WTC11 (cell line): ENCODE data around the gene ST6GAL1. TPM values are rescaled to one million over a fixed set of nuclear protein-coding genes. Genes with fewer than 3 reads are reported as not detected.

ENCODE experiments used
- ATAC-seq: fragments of 200-7000 bp; cut with Tn5 transposase; 2 replicates; pipeline ENCODE4 v1.10.0; 2021; ENCODE audit warnings: mild to moderate bottlenecking, moderate library complexity
- CTCF ChIA-PET: fragments of 300-600 bp; sonication (Branson Sonifier 250); formaldehyde crosslinking; loops from one replicate; lab custom pipeline; 2021; ENCODE audit warnings: antibody characterized with exemption; lab: Charles Lee
- POLR2A ChIA-PET: fragments of 350-600 bp; sonication (Branson Sonifier 250); formaldehyde crosslinking; loops from one replicate; lab custom pipeline; 2021; ENCODE audit warnings: antibody characterized with exemption; lab: Charles Lee
- DNase-seq: peaks from one replicate; pipeline ENCODE4 v3.0.0; 2021; ENCODE audit warnings: low spot score
- H3K27ac Mint-ChIP-seq: 2 replicates; pipeline ENCODE4 v1.8.0; 2021; ENCODE audit warnings: mixed read lengths
- H3K27me3 Mint-ChIP-seq: 2 replicates; pipeline ENCODE4 v1.8.0; 2021; ENCODE audit warnings: low read depth, mild to moderate bottlenecking, moderate library complexity, mixed read lengths
- H3K36me3 Mint-ChIP-seq: 2 replicates; pipeline ENCODE4 v1.8.0; 2021; ENCODE audit warnings: mixed read lengths
- H3K4me1 Mint-ChIP-seq: 2 replicates; pipeline ENCODE4 v1.8.0; 2022; ENCODE audit warnings: mixed read lengths
- H3K4me3 Mint-ChIP-seq: 2 replicates; pipeline ENCODE4 v1.8.0; 2021; ENCODE audit warnings: mild to moderate bottlenecking, moderate library complexity, mixed read lengths
- H3K9me3 Mint-ChIP-seq: 2 replicates; pipeline ENCODE4 v1.8.0; 2021; ENCODE audit warnings: mixed read lengths
- CREB1 ChIP-seq: sonication (generic); formaldehyde crosslinking; IDR thresholded peaks from 2 replicates; pipeline ENCODE4 v1.8.0; 2023; ENCODE audit warnings: mild to moderate bottlenecking, missing genetic modification reagents
- CREM ChIP-seq: sonication (generic); formaldehyde crosslinking; IDR thresholded peaks from 2 replicates; pipeline ENCODE4 v1.8.1; 2022; ENCODE audit warnings: mild to moderate bottlenecking, missing genetic modification reagents, moderate library complexity
- ESRRA ChIP-seq: sonication (generic); formaldehyde crosslinking; IDR thresholded peaks from 2 replicates; pipeline ENCODE4 v1.8.1; 2022; ENCODE audit warnings: mild to moderate bottlenecking, missing genetic modification reagents, borderline replicate concordance
- HMGA2 ChIP-seq: fragments of 250-450 bp; sonication (Bioruptor Pico); IDR thresholded peaks from 2 replicates; pipeline ENCODE4 v1.4.0; 2021; ENCODE audit warnings: mild to moderate bottlenecking, moderate library complexity
- JUN ChIP-seq: sonication (generic); formaldehyde crosslinking; IDR thresholded peaks from 2 replicates; pipeline ENCODE4 v1.8.0; 2023; ENCODE audit warnings: mild to moderate bottlenecking, missing genetic modification reagents
- SMAD3 ChIP-seq: sonication (generic); formaldehyde crosslinking; IDR thresholded peaks from 2 replicates; pipeline ENCODE4 v1.8.0; 2022; ENCODE audit warnings: missing genetic modification reagents, mild to moderate bottlenecking, borderline replicate concordance
- SMAD4 ChIP-seq: sonication (generic); formaldehyde crosslinking; IDR thresholded peaks from 2 replicates; pipeline ENCODE4 v1.8.0; 2022; ENCODE audit warnings: mild to moderate bottlenecking, missing genetic modification reagents
- TEAD1 ChIP-seq: sonication (generic); formaldehyde crosslinking; IDR thresholded peaks from 2 replicates; pipeline ENCODE4 v1.8.0; 2022; ENCODE audit warnings: mild to moderate bottlenecking, missing genetic modification reagents
- ZBTB21 ChIP-seq: sonication (generic); formaldehyde crosslinking; IDR thresholded peaks from 2 replicates; pipeline ENCODE4 v1.8.1; 2023; ENCODE audit warnings: mild to moderate bottlenecking, missing genetic modification reagents, borderline replicate concordance
- ZNF138 ChIP-seq: sonication (generic); formaldehyde crosslinking; conservative IDR thresholded peaks from 2 replicates; pipeline ENCODE4 v1.8.1; 2022; ENCODE audit warnings: mild to moderate bottlenecking, moderate library complexity, missing genetic modification reagents
- ZNF219 ChIP-seq: sonication (generic); formaldehyde crosslinking; IDR thresholded peaks from 2 replicates; pipeline ENCODE4 v1.8.0; 2023; ENCODE audit warnings: missing genetic modification reagents, mild to moderate bottlenecking, borderline replicate concordance
- ZNF423 ChIP-seq: fragments of 250-450 bp; sonication (Bioruptor Pico); IDR thresholded peaks from 2 replicates; pipeline ENCODE4 v2.1.2; 2022; ENCODE audit warnings: mild to moderate bottlenecking, moderate library complexity
- total RNA-seq: library from RNA; stranded (reverse); gene quantifications from 3 replicates; pipeline ENCODE4 v1.2.3, GENCODE V29; 2021
- TF ChIP-seq, protein P1 (sequence below): sonication (generic); formaldehyde crosslinking; IDR thresholded peaks from 2 replicates; pipeline ENCODE4 v1.8.0; 2022; ENCODE audit warnings: mild to moderate bottlenecking, missing genetic modification reagents
- TF ChIP-seq, protein P2 (sequence below): sonication (generic); formaldehyde crosslinking; IDR thresholded peaks from 2 replicates; pipeline ENCODE4 v1.8.0; 2022; ENCODE audit warnings: missing genetic modification reagents
- TF ChIP-seq, protein P3 (sequence below): fragments of 250-450 bp; sonication (Bioruptor Pico); IDR thresholded peaks from 2 replicates; pipeline ENCODE4 v1.9.0; 2021; ENCODE audit warnings: moderate library complexity, mild to moderate bottlenecking, inconsistent platforms, borderline replicate concordance
- TF ChIP-seq, protein P4 (sequence below): fragments of 250-450 bp; sonication (Bioruptor Pico); conservative IDR thresholded peaks from 2 replicates; pipeline ENCODE4 v1.9.0; 2021; ENCODE audit warnings: mild to moderate bottlenecking
- TF ChIP-seq, protein P5 (sequence below): sonication (generic); formaldehyde crosslinking; IDR thresholded peaks from 2 replicates; pipeline ENCODE4 v1.8.1; 2022; ENCODE audit warnings: low read depth, mild to moderate bottlenecking, moderate library complexity, missing genetic modification reagents, borderline replicate concordance
- TF ChIP-seq, protein P6 (sequence below): fragments of 250-450 bp; sonication (Bioruptor Pico); IDR thresholded peaks from 2 replicates; pipeline ENCODE4 v1.9.0; 2021; ENCODE audit warnings: mild to moderate bottlenecking
- TF ChIP-seq, protein P7 (sequence below): sonication (generic); formaldehyde crosslinking; IDR thresholded peaks from 2 replicates; pipeline ENCODE4 v1.8.1; 2023; ENCODE audit warnings: mild to moderate bottlenecking, missing genetic modification reagents

The ST6GAL1 gene
- total RNA-seq, 1 experiment from 2014 or later = 87.5 TPM

DNA sequence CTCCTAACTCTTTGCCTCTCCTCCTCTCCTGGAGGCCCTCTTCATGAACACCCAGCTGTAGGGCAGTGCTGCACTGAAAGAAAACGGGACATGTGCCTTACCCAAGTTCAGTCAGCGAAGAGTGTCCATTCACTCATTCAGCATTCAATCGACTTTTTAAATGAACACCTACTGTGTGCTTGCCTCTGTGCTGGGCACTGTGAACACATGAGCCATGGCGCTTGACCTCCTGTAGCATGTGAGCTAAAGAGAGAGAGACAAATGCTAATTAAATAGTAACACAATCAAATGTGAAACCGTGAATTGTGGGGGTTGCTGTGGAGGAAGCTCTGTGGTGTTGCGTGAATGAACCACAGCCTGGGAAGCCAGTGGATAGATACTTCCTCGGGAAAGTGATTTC lies 43.4 kb downstream of the ST6GAL1 start:
- DNase-seq = no peak
- H3K9me3 Mint-ChIP-seq = no peaks in the 10 kb centered on the region
- H3K4me3 Mint-ChIP-seq = no peak overlapping the region
- peaks cover 56% of the 10 kb centered on the region for H3K36me3 Mint-ChIP-seq
- TF ChIP-seq TEAD1 (no peak), ZNF423 (CRISPR knock-in tag) (no peak), JUN (CRISPR knock-in tag) (no peak), CREM (CRISPR knock-in tag) (no peak), SMAD4 (CRISPR knock-in tag) (no peak), SMAD3 (CRISPR knock-in tag) (no peak), HMGA2 (no peak), CREB1 (no peak), ZNF219 (CRISPR knock-in tag) (no peak), ZBTB21 (CRISPR knock-in tag) (no peak), ZNF138 (no peak), ESRRA (CRISPR knock-in tag) (no peak)
- TF ChIP-seq, protein P1, sequence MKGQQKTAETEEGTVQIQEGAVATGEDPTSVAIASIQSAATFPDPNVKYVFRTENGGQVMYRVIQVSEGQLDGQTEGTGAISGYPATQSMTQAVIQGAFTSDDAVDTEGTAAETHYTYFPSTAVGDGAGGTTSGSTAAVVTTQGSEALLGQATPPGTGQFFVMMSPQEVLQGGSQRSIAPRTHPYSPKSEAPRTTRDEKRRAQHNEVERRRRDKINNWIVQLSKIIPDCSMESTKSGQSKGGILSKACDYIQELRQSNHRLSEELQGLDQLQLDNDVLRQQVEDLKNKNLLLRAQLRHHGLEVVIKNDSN (CRISPR knock-in tag) = no peak
- TF ChIP-seq, protein P2, sequence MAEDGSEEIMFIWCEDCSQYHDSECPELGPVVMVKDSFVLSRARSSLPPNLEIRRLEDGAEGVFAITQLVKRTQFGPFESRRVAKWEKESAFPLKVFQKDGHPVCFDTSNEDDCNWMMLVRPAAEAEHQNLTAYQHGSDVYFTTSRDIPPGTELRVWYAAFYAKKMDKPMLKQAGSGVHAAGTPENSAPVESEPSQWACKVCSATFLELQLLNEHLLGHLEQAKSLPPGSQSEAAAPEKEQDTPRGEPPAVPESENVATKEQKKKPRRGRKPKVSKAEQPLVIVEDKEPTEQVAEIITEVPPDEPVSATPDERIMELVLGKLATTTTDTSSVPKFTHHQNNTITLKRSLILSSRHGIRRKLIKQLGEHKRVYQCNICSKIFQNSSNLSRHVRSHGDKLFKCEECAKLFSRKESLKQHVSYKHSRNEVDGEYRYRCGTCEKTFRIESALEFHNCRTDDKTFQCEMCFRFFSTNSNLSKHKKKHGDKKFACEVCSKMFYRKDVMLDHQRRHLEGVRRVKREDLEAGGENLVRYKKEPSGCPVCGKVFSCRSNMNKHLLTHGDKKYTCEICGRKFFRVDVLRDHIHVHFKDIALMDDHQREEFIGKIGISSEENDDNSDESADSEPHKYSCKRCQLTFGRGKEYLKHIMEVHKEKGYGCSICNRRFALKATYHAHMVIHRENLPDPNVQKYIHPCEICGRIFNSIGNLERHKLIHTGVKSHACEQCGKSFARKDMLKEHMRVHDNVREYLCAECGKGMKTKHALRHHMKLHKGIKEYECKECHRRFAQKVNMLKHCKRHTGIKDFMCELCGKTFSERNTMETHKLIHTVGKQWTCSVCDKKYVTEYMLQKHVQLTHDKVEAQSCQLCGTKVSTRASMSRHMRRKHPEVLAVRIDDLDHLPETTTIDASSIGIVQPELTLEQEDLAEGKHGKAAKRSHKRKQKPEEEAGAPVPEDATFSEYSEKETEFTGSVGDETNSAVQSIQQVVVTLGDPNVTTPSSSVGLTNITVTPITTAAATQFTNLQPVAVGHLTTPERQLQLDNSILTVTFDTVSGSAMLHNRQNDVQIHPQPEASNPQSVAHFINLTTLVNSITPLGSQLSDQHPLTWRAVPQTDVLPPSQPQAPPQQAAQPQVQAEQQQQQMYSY (CRISPR knock-in tag) = no peak
- TF ChIP-seq, protein P3, sequence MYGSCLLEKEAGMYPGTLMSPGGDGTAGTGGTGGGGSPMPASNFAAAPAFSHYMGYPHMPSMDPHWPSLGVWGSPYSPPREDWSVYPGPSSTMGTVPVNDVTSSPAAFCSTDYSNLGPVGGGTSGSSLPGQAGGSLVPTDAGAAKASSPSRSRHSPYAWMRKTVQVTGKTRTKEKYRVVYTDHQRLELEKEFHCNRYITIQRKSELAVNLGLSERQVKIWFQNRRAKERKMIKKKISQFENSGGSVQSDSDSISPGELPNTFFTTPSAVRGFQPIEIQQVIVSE (CRISPR knock-in tag) = no peak
- TF ChIP-seq, protein P4, sequence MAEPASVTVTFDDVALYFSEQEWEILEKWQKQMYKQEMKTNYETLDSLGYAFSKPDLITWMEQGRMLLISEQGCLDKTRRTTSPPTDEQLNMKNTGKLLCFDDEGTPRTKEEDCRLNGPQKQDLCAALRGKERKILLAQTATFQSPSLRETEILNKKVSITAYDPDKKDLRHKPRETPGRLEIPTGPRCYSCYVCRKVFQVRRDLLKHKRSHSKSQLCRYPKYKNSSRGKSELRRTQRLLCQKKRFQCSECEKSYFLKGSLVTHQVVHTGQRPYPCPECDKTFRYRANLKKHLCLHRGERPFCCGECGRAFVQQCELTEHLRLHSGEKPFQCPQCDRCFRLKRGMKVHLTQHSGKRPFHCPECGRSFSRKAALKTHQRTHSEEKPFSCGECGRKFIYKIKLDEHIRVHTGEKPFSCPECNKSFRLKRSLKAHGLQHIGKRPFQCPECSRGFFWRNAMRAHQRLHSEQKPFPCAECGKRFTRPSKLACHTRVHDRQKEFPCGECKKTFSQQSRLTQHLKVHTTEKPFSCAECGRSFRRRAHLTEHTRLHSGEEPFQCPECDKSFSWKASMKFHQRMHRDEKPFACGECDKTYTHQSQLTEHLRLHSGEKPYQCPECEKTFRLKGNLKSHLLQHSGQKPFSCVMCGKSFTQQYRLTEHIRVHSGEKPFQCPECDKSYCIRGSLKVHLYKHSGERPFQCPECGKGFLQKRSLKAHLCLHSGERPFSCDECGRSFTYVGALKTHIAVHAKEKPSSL (CRISPR knock-in tag) = no peak
- TF ChIP-seq, protein P5, sequence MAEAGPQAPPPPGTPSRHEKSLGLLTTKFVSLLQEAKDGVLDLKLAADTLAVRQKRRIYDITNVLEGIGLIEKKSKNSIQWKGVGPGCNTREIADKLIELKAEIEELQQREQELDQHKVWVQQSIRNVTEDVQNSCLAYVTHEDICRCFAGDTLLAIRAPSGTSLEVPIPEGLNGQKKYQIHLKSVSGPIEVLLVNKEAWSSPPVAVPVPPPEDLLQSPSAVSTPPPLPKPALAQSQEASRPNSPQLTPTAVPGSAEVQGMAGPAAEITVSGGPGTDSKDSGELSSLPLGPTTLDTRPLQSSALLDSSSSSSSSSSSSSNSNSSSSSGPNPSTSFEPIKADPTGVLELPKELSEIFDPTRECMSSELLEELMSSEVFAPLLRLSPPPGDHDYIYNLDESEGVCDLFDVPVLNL = no peak
- TF ChIP-seq, protein P6, sequence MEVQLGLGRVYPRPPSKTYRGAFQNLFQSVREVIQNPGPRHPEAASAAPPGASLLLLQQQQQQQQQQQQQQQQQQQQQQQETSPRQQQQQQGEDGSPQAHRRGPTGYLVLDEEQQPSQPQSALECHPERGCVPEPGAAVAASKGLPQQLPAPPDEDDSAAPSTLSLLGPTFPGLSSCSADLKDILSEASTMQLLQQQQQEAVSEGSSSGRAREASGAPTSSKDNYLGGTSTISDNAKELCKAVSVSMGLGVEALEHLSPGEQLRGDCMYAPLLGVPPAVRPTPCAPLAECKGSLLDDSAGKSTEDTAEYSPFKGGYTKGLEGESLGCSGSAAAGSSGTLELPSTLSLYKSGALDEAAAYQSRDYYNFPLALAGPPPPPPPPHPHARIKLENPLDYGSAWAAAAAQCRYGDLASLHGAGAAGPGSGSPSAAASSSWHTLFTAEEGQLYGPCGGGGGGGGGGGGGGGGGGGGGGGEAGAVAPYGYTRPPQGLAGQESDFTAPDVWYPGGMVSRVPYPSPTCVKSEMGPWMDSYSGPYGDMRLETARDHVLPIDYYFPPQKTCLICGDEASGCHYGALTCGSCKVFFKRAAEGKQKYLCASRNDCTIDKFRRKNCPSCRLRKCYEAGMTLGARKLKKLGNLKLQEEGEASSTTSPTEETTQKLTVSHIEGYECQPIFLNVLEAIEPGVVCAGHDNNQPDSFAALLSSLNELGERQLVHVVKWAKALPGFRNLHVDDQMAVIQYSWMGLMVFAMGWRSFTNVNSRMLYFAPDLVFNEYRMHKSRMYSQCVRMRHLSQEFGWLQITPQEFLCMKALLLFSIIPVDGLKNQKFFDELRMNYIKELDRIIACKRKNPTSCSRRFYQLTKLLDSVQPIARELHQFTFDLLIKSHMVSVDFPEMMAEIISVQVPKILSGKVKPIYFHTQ (CRISPR knock-in tag) = no peak
- TF ChIP-seq, protein P7, sequence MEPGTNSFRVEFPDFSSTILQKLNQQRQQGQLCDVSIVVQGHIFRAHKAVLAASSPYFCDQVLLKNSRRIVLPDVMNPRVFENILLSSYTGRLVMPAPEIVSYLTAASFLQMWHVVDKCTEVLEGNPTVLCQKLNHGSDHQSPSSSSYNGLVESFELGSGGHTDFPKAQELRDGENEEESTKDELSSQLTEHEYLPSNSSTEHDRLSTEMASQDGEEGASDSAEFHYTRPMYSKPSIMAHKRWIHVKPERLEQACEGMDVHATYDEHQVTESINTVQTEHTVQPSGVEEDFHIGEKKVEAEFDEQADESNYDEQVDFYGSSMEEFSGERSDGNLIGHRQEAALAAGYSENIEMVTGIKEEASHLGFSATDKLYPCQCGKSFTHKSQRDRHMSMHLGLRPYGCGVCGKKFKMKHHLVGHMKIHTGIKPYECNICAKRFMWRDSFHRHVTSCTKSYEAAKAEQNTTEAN (CRISPR knock-in tag) = no peak
- H3K27me3 Mint-ChIP-seq = no peaks in the 10 kb centered on the region
- ChIA-PET CTCF (interaction anchor here (0.6 to 1.3 kb wide), 3 partner anchors 8 to 124 kb away, joined by 3 read pairs; no protein-coding TSS in a partner anchor), POLR2A (no interaction called here)
- no peak for ATAC-seq
- H3K27ac Mint-ChIP-seq = no peak overlapping the region; the same call in 1 of the 2 replicates
- H3K4me1 Mint-ChIP-seq = peaks cover 31% of the 10 kb centered on the region
